ENCODE data around the gene OSBPL9.

OSBPL9 gene

DNA sequence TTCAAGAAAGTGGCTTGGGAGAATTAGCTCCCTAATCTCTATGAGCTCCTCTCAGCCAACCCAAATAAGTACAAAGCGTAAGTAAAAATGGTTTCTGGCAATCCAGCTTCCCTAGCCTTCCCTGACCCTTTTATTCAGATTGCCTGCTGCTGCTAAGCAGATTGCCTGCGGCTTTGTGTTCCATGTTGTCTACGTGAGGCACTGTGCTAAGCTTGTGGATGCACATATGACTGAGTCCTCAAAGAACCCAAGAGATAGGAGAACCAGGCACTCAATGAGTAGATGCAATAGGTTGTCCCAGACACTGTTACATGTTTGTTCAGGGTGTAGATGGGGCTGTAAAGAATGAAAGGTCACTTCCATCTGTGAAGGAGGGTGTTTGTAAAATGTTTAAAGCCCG is 6.3 kb upstream of the OSBPL9 start:
- DNase-seq: no peak

DNA sequence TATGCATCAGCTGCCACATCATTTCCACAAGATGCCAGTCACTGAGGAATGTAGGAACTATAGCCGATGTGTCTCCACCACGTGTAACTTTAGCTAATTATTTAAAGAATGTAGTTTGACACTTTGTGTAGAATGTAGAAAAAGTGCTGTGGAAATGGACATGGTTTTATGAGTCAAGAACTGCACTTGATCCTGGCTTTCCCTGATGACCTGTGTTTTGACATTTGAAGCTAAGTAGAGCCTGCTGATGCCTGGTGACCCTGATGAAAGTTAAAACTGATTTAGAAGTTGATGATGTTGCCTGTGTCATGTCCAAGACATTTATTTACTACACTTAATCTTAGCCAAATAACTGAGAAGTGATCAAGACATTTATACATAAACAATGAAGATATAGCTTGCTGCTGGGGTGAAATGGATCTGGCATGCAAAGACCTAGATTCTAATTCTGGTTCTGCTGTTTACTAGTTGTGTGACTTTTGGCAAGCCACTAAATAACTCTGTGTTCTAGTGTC is 4.4 kb upstream of the OSBPL9 start:
- no peak for DNase-seq

DNA sequence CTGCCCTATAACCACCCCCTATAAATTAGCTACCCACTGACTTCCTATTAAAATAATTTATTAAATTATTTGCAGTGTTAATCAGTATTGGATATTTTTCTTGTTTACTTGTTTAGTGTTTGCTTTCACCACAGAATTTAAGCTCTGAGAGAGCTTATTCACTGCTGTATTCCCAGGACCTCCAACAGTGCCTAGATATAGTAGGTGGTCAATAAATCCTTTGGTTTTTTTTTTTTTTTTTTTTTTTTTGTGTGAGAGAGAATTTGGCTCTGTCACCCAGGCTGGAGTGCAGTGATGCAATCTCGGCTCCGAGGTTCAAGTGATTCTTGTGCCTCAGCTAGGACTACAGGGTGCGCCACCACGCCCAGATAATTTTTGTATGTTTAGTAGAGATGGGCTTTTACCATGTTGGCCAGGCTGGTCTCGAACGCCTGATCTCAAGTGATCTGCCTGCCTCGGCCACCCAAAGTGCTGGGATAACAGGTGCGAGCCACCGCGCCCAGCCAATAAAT is 1.1 kb upstream of the OSBPL9 start:
- DNase-seq: no peak

DNA sequence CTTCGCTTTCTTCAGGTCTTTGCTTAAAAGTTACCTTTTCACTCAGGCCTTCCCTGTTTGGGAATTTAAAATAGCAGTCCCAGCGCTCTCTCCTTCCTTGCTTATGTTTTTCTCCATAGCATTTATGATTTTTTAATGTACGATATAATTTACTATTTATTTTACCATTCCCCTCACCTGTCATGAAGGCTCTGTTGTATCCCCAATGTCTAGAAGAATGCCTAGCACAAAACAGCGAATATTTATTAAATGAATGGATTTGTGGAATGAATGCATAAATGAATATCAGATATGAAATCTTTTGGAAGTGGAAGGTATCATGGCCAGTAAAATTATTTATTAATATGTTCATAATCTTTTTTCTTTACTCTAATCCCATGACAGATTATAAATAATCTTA is 402 bp upstream of the OSBPL9 start:
- DNase-seq: no peak

DNA sequence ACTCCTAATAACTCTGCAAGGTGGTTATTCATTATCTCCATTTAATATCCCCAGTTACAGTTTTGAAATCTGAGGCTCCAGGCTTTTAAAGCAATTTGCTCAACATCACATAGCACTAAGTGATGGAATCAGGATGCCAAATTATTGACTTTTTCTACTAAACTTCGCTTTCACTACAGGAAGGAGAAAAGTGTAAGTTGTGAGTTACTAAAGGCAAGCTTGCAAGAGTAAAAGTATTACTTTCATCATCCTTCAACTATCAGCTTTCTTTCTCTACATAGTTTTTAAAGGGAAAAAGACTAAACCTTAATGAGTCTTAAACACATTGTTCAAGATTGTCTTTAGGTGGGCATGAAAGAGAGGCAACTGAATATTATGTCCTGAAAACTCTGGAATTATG is 1.8 kb downstream of the OSBPL9 start:
- DNase-seq: no peak

DNA sequence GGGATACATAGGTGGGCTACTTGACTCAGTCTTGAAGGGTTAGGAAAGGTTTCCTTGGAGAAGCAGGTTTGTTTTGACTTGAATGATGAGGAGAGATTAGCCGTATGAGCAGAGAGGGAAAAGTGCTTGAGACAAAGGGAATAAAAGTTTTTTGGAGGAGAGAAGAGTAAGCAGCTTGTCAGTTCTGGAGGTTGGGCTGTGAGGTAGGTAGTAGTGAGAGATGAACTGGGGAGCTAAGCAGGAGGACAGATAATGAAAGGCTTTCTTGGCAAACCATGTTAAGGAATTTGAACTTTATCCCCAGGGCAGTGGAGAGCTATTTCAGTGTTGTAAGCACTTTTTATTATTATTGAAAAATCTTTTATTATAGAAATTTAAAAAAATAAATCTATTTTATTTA is 3.6 kb downstream of the OSBPL9 start:
- no peak for DNase-seq

DNA sequence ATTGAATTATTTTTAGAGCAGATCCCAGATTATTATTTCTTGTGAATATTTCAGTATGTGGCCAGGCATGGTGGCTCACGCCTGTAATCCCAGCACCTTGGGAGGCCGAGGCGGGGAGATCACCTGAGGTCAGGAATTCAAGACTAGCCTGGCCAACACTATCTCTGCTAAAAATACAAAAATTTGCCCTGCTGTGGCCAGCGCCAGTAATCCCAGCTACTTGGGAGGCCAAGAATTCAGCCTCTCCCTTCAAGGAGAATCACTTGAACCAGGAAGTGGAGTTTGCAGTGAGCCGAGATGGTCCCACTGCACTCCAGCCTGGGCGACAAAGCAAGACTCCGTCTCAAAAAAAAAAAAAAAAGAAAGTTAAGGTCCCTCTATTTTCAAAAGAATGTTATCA is 4.3 kb downstream of the OSBPL9 start:
- no peak for DNase-seq

DNA sequence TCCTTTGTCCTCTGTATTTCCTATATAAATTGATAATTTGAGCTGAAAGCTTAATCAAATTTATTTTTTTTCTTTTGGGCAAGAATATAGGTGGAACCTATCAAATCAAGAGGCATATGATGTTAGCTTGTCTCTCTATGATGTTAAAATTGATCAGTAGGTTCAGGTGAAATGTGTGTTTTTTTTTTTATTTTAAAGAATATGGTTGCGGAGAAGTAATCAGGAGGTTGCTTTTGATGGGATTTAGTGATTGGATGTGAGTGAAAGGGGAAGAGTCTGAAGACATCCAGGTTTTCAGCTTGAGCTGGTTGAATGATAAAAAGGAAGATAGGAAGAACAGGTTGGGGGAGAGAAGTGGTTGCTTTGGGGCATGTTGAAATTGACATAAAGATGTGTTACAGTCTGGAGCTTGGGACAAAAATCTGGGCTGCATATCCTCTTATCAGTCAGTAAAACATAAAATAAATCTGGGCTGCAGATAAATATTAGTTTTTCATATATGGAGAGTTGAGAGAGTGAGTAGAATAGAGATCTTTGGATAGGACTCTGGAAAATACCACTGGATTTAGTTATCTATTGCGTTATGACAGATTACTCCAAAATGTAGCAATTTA is 5.1 kb downstream of the OSBPL9 start:
- DNase-seq: no peak

DNA sequence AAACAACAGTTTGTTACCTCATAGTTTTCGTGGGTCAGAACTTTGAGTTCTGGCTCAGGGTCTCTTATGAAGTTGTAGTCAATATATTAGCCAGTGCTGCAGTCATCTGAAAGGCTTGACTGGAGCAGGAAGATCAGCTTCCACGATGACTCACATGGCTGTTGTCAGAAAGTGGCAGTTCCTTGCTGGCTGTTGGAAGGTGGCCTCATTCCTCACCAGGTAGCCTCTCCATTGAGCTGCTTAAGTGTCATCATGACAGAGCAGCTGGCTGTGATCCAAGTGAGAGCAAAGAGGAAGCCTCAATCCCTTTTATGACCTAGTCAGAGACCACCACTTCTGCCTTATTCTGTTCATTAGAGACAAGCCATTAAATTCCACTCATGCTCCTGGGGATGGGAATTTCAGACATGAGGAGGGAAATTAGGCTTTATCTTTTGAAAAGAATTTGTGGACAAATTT is 5.6 kb downstream of the OSBPL9 start:
- peak; percentile 82 to 86 for DNase-seq

DNA sequence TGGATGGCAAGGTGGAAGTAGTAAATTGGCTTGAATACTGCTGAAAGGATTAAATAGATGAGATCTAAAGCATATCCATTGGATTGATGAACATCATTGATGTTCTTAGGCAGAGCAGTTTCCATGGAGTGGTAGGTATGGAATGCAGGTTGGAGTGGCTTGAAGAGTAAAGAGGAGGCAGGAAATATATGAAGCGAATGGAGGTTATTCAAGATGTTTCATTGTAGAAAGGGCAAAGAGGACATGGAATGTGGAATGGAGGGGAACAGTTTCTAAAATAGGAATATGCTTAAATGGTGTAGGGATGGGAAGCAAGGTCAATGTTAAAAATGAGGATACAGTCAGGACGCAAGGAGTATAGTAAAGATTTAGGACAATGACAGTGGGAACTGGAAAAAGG is 6.1 kb downstream of the OSBPL9 start:
- no peak for DNase-seq

DNA sequence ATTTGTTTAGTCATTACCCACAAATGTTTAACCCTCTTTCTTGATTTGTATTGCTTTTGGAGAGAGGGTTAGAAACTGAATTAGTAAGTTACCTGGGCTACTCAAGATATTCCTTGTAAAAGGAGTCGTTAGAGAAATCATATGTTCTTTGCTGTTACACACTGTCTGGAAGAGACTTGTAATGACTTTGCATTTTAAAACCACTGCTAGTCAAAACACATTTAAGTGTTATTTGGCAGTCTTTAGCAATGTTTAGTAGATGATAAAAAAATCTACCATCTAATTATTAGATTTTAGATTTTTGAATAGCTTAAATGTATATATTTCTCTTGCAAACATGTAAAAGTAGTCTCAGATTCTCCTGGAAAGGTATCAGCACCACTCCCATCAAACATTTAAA is 6.6 kb downstream of the OSBPL9 start:
- no peak for DNase-seq

DNA sequence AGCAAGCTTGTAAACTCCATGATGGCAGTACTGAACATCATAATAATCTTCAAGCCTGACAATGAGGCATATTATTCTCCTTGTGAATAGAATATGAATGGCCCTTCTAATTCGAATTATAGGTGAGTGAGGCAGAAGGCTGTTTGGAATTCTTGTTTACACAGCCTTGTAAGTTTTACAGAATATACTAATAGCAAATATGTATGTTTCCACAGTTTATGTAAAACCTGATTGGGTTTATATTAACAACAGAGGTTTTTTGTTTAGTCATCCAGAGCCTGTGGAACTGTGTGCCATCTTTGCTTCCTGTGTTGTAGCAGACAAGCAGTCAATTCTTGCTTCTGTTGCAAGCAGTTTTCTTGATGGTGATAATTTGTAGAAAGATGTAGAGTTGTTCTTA is 8.0 kb downstream of the OSBPL9 start:
- DNase-seq: no peak

DNA sequence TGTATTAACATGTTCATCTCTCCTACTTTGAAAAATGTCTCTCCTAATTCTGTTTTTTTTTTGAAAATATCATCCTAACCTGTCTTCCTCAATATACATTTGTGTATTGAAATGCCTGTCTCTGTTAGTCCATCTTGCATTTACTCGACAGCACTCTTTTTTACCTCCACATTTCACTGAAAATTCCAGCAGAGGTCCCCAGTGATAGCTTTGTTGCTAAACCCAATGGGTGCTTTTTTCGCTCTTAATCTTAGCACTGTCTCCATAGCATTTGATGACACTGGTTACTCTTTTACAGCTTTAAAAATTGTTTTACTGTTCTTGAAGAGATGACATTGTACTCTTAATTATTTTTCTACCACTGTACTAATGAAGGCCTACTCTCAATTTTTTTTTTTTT is 10.8 kb downstream of the OSBPL9 start:
- no peak for DNase-seq

DNA sequence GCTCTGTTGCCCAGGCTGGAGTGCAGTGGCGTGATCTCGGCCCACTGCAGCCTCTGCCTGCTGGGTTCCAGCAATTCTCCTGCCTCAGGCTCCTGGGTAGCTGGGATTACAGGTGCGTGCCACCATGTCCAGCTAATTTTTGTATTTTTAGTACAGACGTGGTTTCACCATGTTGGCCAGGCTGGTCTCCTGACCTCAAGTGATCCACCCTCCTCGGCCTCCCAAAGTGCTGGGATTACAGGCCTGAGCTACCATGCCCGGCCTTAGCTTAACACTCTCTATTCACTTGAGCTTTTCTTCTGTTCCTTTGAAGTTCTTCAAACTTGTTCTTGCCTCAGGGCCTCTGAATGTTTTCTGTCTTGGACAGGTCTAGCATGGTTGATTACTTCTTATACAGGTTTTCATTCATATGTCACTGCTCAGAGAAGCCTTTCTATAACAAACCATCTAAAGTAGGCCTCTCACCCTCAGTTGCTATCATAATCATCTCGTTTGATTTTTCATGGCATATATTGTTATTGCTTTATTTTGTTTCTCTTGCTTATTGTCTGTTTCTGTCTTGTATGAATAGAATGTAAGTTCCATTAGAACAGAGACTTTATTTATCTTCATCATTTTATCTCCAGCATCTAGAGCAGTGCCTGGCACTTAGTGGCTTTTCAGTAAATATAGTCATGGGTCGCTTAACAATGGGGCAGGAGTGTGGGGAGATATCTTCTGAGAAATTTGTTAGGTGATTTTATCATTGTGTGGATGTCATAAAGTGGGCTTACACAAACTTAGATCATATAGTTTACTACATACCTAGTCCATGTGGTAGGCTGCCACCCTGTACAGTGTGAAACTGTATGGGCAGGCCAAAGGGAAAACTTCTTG is 12.1 kb downstream of the OSBPL9 start:
- no peak for DNase-seq

DNA sequence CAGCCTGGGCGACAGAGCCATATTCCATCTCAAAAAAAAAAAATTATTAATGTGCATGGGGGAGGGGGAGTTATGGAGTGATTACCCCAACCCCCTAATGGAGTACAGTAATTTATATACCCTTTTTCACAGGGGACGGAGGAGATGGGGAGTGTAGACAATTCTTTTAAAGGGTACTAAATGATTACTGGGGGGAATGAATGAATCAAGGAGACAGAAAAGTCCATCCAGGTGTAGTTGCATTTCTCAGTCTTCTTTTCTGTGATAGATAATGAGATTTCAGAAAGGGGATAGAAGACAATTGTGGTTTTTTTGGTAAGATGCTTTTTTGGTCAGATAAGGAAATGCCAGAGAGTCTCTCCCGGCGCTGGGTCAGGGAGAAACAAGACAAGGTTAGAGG is 13.0 kb downstream of the OSBPL9 start:
- DNase-seq: no peak

DNA sequence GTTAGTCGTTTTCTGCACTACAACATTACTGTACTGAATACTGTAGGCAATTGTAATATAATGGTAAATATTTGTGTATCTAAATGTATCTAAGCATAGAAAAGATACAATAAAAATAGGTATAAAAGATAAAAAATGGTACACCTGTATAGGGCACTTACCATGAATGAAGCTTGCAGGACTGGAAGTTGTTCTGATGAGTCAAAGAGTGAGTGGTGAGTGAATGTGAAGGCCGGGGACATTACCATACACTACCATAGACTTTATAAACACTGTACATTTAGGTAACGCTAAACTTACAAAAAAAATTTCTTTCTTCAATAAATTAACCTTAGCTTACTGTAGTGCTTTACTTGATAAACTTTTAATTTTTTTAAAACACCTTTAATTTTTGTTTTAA is 13.5 kb downstream of the OSBPL9 start:
- DNase-seq: no peak

DNA sequence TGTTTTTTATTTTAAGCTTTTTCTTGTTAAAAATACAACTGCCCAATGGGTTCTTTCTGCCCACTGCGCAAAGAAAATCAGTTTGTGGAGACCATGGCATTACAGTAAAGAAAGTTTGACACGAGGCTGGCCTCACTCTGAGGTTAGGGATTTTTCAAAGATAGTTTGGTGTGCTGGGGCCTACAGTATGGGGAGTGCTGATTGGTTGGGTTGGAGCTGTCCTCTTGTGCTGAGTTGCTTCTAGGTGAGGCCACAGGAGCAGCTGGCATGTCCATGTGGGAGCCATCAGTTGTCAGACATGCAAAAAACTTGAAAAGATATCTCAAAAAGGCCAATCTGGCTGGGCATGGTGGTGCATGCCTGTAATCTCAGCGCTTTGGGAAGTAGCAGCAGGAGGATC is 14.0 kb downstream of the OSBPL9 start:
- DNase-seq: no peak

DNA sequence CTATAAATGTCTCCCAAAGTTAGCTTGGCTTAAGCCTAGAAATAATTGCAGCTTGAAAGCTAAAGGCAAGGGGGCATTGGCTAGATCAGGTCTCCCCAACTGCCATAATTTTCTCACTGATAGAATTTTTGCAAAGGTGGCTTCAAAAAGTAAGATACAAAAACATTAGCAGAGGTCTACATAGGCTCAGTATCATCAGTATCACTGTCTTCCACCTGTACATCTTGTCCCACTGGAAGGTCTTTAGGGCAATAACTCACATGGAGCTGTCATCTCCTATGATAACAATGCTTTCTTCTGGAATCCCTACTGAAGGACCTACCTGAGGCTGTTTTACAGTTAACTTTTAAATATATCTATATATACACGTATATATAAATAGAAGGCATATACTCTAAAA is 14.9 kb downstream of the OSBPL9 start:
- DNase-seq: no peak

DNA sequence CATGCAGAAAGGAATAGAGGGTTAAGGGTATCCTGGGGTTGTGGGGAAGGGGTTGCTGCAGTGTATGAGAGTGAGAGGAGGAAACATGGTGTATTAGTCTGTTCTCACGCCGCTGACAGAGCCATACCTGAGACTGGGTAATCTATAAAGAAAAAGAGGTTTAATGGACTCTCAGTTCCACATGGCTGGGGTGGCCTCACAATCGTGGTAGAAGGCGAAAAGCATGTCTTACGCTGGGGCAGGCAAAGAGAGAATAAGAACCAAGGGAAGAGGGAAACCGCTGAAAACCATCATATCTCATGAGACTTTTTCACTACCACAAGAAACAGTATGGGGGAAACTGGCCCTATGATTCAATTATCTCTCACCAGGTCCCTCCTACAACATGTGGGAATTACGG is 17.7 kb downstream of the OSBPL9 start:
- no peak for DNase-seq

DNA sequence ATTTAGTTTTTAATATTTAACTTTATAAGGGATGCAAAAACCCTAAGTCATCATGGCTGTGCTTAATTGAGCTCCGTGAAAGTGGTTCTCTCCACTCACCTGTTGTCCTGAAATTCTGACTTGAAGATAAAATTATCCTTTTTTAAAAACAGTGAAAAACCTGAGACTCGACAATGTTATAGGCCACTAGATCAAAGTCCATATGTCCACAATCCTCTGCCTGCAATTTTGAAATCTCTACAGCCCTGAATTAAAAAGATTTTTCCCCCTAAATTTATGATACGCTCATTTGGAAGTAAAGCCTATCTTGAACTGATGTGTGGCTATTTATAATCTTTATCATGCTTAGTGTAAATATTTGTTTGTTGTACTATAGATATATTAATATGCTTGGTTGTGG is 18.7 kb downstream of the OSBPL9 start:
- no peak for DNase-seq

DNA sequence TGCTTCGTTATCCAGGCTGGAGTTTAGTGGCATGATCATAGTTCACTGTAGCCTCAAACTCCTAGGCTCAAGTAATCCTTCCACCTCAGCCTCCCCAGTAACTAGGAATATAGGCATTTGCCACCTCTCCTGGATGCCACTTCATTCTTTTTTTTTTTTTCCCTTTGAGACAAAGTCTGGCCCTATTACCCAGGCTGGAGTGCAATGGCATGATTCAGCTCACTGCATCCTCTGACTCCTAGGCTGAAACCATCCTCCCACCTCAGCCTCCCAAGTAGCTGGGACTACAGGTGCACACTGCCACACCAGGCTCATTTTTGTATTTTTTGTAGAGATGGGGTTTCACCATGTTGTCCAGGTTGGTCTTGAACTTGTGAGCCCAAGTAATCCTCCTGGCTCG is 19.3 kb downstream of the OSBPL9 start:
- DNase-seq: no peak

DNA sequence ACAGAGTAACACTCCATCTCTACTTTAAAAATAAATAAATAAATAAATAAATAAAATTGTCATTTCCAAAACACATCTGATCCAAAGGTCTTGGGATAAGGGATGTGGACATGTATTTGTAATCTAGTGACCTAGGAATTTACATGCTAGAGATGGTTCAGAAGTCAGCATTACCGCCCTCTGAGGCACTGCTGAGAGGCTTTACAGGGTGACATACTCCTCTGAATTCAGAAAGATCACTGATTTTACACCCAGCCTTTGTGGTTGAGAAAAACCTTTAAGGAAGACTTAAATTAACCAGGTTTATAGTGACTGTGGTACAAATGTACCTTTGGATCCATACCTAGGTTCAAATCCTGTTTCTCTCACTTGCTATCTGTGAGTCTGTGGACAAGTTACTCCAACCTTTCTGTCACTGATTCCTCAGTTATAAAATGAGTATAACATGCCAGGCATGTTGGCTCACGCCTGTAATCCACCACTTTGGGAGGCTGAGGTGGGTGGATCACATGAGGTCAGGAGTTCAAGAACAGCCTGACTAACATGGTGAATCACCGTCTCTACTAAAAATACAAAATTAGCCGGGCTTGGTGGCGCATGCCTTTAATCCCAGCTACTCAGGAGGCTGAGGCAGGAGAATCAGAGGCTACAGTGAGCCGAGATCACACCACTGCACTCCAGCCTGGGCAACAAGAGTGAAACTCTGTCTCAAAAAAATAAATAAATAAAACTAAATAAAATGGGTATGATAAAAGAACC is 20.1 kb downstream of the OSBPL9 start:
- no peak for DNase-seq

DNA sequence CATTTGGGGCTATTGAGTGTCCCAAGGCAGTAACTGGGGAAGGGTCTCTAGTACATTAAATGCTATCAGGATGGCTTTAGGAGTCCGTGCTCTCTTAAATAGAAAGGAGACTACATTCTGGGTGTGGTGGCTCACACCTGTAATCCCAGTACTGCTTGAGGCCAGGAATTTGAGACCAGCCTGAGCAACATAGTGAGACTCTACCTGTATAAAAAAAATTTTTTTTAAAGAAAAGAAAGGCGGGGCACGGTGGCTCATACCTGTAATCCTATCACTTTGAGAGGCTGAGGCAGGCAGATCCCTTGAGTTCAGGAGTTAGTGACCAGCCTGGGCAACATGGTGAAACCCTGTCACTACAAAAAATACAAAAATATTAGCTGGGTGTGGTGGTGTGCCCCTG is 21.5 kb downstream of the OSBPL9 start:
- no peak for DNase-seq

DNA sequence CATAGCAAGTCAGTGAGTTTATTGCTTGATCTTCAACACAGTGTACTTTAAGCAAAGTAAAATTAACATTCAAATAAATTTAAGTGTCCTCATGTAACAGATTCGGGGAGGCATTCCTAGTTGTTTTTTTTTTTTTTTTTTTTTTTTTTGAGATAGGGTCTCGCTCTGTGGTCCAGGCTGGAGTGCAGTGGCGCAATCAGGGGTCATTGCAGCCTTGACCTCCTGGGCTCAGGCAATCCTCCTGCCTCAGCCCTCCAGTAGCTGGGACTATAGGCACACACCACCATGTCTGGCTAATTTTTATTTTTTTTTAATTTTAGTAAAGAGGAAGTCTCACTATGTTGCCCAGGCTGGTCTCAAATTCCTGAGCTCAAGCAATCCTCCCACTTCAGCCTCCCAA is 22.8 kb downstream of the OSBPL9 start:
- DNase-seq: no peak
